SW 1271 (cell line): ENCODE results near the gene KDM2B.
"Not testable (repeated sequence)": the region's sequence is repeated elsewhere in the genome, so short reads cannot be mapped to it uniquely, and the experiment has no call there.

Source experiments
- DNase-seq, 2 experiments: peaks; one replicate each; lab custom pipeline; 2025; lab: John Stamatoyannopoulos, UW

KDM2B gene

DNA sequence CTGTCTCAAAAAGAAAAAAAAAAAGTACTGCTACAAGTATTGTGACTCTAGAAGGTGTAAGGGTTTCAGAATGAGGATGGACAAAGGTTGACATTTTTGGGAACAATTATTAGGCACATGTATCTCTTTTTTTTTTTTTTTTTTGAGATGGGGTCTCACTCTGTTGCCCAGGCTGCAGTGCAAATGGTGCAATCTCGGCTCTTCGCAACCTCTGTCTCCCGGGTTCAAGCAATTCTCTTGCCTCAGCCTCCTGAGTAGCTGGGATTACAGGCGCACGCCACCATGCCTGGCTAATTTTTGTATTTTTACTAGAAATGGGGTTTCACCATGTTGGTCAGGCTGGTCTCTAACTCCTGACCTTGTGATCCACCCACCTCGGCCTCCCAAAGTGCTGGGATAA lies 195.9 kb downstream of the KDM2B start:
- DNase-seq: not testable (repeated sequence)

DNA sequence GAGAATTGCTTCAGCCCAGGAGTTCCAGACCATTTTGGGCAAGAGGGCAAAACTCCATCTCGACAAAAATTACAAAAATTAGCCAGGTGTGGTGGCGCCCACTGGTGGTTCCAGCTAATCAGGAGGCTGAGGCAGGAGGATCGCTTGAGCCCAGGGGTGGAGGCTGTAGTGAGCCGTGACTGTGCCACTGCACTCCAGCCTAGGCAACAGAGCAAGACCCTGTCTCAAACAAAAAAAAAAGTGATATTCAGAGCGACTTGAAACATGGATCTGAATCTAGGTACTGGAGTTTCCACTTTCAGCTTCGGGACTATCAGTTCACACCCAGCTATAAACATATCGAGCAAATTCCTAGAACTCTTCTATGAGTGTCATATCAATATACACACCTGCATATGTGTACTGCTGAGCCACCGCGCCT lies 197.2 kb downstream of the KDM2B start:
- DNase-seq: no peak

DNA sequence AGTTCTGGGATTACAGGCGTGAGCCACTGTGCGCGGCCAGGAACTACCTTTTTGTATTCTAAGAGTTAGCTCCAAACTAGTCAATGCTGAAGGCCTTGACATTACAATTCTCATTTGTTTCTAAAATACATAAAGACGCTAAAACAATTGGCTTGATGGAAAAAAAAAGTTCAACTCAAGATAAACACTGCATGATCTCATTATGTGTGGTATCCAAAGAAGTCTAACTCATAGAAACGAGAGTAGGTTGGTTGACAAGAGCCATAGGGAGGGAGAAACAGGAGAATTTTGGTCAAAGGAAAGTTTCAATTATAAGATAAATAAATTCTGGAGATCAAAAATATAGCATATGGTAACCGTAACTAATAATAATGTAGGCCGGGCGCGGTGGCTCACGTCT lies 200.9 kb downstream of the KDM2B start:
- no peak for DNase-seq
